GM12873 (cell line): ENCODE measurements around the gene PRND.

Experiments used
- TF ChIP-seq, protein P1 (sequence below): IDR thresholded peaks from 2 replicates; pipeline ENCODE4 v1.5.1; 2012; ENCODE audit warnings: low read depth, mild to moderate bottlenecking, moderate library complexity, low read length, control low read depth; ENCODE audit not compliant: insufficient read depth; ENCODE audit errors: missing control alignments

Gene PRND

DNA sequence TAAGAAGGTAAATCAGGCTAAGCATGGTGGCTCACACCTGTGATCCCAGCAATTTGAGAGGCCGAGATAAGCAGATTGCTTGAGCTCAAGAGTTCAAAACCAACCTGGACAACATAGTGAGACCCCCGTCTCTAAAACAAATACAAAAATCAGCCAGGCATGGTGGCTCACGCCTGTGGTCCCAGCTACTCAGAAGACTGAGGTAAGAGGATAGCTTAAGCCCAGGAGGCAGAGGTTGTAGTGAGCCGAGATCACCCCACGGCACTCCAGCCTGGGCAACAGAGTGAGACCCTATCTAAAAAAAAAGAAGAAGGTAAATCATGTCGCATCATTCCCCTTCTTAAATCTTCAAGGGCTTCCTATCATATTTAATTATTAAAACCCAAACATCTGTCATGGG lies 39.0 kb upstream of the PRND start:
- TF ChIP-seq, protein P1, sequence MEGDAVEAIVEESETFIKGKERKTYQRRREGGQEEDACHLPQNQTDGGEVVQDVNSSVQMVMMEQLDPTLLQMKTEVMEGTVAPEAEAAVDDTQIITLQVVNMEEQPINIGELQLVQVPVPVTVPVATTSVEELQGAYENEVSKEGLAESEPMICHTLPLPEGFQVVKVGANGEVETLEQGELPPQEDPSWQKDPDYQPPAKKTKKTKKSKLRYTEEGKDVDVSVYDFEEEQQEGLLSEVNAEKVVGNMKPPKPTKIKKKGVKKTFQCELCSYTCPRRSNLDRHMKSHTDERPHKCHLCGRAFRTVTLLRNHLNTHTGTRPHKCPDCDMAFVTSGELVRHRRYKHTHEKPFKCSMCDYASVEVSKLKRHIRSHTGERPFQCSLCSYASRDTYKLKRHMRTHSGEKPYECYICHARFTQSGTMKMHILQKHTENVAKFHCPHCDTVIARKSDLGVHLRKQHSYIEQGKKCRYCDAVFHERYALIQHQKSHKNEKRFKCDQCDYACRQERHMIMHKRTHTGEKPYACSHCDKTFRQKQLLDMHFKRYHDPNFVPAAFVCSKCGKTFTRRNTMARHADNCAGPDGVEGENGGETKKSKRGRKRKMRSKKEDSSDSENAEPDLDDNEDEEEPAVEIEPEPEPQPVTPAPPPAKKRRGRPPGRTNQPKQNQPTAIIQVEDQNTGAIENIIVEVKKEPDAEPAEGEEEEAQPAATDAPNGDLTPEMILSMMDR, result no peak

DNA sequence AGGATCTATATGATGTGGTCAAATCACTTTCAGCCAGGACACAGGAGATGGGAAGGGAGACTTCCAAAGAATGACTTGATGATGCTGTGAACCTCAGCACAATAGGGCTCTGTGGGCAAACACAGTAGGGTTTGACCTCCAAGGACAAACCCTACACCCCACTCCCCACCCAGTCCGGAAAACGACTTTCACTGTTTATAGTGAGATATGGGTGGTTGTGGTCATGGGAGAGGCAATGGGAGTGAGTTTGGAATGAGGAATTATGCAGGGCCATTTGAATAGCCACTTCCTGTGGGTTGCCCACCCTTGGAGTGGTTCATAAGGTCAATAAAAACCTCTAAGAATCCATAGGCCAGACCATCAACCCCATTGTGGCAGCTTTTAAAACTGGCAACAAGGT lies 38.4 kb upstream of the PRND start:
- TF ChIP-seq, protein P1, result no peak

DNA sequence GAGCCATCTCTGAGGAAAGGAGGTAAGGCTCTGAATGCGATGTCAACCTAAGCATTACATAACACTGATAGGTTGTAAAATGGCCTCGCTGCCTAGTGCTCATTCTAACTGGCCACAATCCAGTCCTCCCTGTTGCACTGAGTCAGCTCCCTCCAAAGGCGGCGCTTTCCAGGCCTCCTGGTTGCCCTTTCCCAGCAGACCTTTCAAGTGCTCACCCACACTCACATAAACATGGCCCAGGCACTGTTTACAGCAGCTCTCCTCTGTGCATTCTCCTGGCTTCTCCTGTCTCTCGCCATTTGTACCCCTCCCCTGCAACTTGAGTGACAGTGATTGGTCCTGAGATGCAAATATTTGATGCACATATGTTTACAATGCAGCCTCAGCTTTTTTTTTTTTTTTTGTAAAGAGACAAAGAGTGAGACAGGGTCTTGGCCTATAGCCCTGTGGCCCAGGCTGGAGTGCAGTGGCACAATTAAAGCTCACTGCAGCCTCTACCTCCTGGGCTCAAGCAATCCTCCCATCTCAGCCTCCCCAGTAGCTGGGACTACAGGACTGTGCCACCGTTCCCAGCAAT lies 36.8 kb upstream of the PRND start:
- TF ChIP-seq, protein P1, result no peak

DNA sequence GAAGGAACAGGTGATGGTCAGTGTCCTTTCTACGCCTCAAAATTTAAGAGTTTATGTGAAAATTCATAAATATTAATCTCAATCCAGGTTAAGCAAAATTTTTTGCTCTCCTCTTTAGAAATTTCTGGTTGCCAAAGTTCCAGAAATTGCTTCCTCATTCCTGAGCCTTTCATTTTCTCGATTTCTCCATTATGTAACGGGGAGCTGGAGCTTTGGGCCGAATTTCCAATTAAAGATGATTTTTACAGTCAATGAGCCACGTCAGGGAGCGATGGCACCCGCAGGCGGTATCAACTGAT lies 35.8 kb upstream of the PRND start:
- TF ChIP-seq, protein P1, result no peak

DNA sequence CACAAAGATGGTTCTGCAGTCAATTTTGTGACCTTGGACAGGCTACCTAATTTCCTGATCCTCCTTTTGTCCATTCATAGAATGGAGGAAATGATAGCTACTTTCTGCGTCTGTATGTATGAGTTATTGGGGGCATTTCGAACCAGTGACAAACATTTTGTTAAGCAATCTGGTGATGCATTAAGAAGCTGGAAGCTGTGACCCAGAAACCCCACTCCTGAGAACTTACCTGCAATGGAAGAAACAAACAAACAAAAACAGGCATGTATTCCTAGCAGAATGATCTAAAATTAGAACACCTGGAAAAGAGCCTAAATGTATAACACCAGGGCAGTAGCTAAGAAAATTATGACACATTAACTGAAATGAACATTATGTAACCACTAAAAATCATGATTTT lies 33.4 kb upstream of the PRND start:
- TF ChIP-seq, protein P1, result no peak

DNA sequence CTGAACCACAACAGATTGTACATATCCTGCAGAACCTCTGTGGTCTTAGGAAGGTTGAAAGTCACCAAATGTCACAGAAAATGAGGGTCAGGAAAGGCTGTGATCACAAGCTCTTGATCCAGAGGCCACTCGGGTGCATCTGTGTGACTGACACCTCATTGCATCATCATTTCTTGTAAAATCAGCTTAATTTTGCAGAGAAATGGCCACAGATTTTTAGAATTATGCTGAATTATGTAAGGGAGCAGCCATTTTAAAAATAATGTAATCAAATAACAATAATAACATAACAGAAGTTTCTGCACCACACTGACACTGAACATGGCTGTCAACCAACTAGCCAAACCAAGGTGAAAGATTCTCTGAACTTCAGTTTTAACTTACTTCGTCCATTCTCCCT lies 32.5 kb upstream of the PRND start:
- TF ChIP-seq, protein P1, result no peak

DNA sequence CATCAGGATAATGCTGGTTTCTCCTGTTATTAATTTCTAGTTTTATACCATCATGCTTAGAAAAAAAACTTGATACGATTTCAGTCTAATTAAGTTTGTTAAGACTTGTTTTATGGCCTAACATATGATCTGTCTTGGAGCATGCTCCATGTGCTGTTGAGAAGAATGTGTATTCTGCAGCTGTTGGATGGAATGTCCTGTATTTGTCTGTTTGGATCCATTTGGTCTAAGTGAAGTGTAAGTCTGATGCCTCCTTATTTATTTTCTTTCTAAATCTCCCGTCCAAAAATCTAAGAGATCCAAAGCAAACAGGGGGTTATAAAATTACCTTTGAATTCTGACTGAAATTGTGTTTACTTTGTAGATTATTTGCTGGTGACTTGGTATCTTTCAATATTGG lies 30.0 kb upstream of the PRND start:
- TF ChIP-seq, protein P1, result no peak

DNA sequence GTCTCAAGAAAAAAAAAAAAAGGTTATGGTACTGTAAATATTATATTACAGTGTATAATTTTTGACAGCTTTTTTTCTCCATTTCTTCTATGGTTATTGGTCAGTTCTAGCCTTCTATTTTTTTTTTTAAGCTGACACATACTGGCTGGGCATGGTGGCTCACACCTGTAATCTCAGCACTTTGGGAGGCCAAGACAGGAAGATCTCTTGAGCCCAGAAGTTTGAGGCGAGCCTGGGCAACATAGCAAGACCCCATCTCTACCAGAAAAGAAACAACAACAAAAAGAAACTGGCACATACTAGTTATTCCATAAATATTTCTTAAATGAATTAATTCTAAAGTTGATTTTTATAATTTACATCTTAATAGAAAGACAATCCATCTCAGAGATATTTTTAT lies 27.6 kb upstream of the PRND start:
- TF ChIP-seq, protein P1, result no peak
